Progenitor cell of endocrine pancreas (in vitro differentiated cells): ENCODE data around the gene GTF3C1. TPM values are rescaled to one million over a fixed set of nuclear protein-coding genes. Genes with fewer than 3 reads are reported as not detected.
A peak's percentile ranks its signal among the peaks of the same experiment; 100 is the strongest.

Experiments used
- DNase-seq: peaks from one replicate; pipeline ENCODE4 v3.0.0; 2021; ENCODE audit warnings: low spot score; ENCODE audit not compliant: unreplicated experiment
- H3K27ac Mint-ChIP-seq: 2 replicates; pipeline ENCODE4 v1.8.0; 2021; ENCODE audit warnings: mild to moderate bottlenecking, moderate library complexity, mixed read lengths
- H3K27me3 Mint-ChIP-seq: 2 replicates; pipeline ENCODE4 v1.8.0; 2021; ENCODE audit warnings: mixed read lengths
- H3K36me3 Mint-ChIP-seq: 2 replicates; pipeline ENCODE4 v1.8.0; 2022; ENCODE audit warnings: mixed read lengths; ENCODE audit not compliant: insufficient read depth
- H3K4me1 Mint-ChIP-seq: 2 replicates; pipeline ENCODE4 v1.8.0; 2021; ENCODE audit warnings: low read depth, mixed read lengths
- H3K4me3 Mint-ChIP-seq: 2 replicates; pipeline ENCODE4 v1.8.0; 2021; ENCODE audit warnings: low read depth, mild to moderate bottlenecking, moderate library complexity, mixed read lengths
- H3K9me3 Mint-ChIP-seq: 2 replicates; pipeline ENCODE4 v1.8.0; 2021; ENCODE audit warnings: low read depth, mixed read lengths
- total RNA-seq: library from RNA; stranded (reverse); gene quantifications from 2 replicates; pipeline ENCODE4 v1.2.1, GENCODE V29; 2021
- TF ChIP-seq, protein P1 (sequence below): fragments of 200-600 bp; sonication (generic); IDR thresholded peaks from one replicate; pipeline ENCODE4 v1.5.0; 2021; ENCODE audit warnings: antibody characterized with exemption, mild to moderate bottlenecking; ENCODE audit not compliant: unreplicated experiment

Gene GTF3C1
- total RNA-seq, 1 donor from 2014 or later = 106 TPM

- Mint-ChIP-seq H3K27ac (peak overlapping the region; percentile 97), H3K27me3 (no peaks in the 10 kb centered on the region), H3K9me3 (no peaks in the 10 kb centered on the region), H3K4me1 (peaks cover 24% of the 10 kb centered on the region), H3K4me3 (peak overlapping the region; percentile 99), H3K36me3 (peaks cover 6% of the 10 kb centered on the region)
- TF ChIP-seq, protein P1, sequence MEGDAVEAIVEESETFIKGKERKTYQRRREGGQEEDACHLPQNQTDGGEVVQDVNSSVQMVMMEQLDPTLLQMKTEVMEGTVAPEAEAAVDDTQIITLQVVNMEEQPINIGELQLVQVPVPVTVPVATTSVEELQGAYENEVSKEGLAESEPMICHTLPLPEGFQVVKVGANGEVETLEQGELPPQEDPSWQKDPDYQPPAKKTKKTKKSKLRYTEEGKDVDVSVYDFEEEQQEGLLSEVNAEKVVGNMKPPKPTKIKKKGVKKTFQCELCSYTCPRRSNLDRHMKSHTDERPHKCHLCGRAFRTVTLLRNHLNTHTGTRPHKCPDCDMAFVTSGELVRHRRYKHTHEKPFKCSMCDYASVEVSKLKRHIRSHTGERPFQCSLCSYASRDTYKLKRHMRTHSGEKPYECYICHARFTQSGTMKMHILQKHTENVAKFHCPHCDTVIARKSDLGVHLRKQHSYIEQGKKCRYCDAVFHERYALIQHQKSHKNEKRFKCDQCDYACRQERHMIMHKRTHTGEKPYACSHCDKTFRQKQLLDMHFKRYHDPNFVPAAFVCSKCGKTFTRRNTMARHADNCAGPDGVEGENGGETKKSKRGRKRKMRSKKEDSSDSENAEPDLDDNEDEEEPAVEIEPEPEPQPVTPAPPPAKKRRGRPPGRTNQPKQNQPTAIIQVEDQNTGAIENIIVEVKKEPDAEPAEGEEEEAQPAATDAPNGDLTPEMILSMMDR = no peak
- no peak for DNase-seq
Measured at GRCh38 chr16:27550582-27550920, 838 bp upstream of the GTF3C1 start.

DNA sequence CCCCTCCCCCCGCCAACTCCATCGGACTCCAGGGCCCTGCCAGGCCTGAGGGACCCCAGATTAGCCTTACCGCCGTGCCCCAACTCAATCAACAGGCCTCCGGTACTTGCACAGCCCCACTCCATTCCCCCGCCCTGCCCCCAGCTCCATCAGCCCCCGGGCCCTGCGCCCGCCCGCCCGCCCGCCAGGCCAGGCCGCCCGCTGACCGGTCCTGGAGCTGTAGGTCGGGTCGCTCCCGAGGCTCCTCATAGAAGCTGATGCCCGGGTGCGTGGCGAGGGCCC, 308 bp downstream of the GTF3C1 start:
- TF ChIP-seq, protein P1 = no peak
- peak overlapping the region; percentile 97 for H3K27ac Mint-ChIP-seq
- H3K36me3 Mint-ChIP-seq = peaks cover 7% of the 10 kb centered on the region
- no peaks in the 10 kb centered on the region for H3K27me3 Mint-ChIP-seq
- H3K4me1 Mint-ChIP-seq = peaks cover 24% of the 10 kb centered on the region
- peak overlapping the region; percentile 99 for H3K4me3 Mint-ChIP-seq
- DNase-seq = no peak
- no peaks in the 10 kb centered on the region for H3K9me3 Mint-ChIP-seq

- peak overlapping the region; percentile 14 for H3K4me3 Mint-ChIP-seq
- H3K36me3 Mint-ChIP-seq = peaks cover 14% of the 10 kb centered on the region
- H3K27ac Mint-ChIP-seq = no peak overlapping the region
- H3K9me3 Mint-ChIP-seq = no peaks in the 10 kb centered on the region
- TF ChIP-seq, protein P1 = no peak
- no peaks in the 10 kb centered on the region for H3K27me3 Mint-ChIP-seq
- DNase-seq = no peak
- peaks cover 24% of the 10 kb centered on the region for H3K4me1 Mint-ChIP-seq
Measured at GRCh38 chr16:27547851-27548250, 1.9 kb downstream of the GTF3C1 start.

- Mint-ChIP-seq H3K27me3 (no peaks in the 10 kb centered on the region), H3K9me3 (no peaks in the 10 kb centered on the region), H3K4me3 (no peak overlapping the region), H3K27ac (peak overlapping the region; percentile 19), H3K4me1 (peaks cover 24% of the 10 kb centered on the region), H3K36me3 (peaks cover 19% of the 10 kb centered on the region)
- TF ChIP-seq, protein P1 = no peak
- no peak for DNase-seq
Measured at GRCh38 chr16:27547134-27547533, 2.6 kb downstream of the GTF3C1 start.

GRCh38 chr16:27544671-27545070, 5.0 kb downstream of the GTF3C1 start:
- TF ChIP-seq, protein P1 = no peak
- Mint-ChIP-seq H3K4me1 (peaks cover 15% of the 10 kb centered on the region), H3K27me3 (no peaks in the 10 kb centered on the region), H3K27ac (no peak overlapping the region), H3K9me3 (peaks cover 3% of the 10 kb centered on the region), H3K36me3 (peaks cover 36% of the 10 kb centered on the region), H3K4me3 (no peak overlapping the region)
- DNase-seq = no peak

- no peak for DNase-seq
- H3K27me3 Mint-ChIP-seq = no peaks in the 10 kb centered on the region
- peaks cover 11% of the 10 kb centered on the region for H3K4me1 Mint-ChIP-seq
- TF ChIP-seq, protein P1 = no peak
- H3K36me3 Mint-ChIP-seq = peaks cover 42% of the 10 kb centered on the region
- H3K9me3 Mint-ChIP-seq = peaks cover 3% of the 10 kb centered on the region
- H3K4me3 Mint-ChIP-seq = no peak overlapping the region
- H3K27ac Mint-ChIP-seq = no peak overlapping the region
Measured at GRCh38 chr16:27543801-27544200, 5.9 kb downstream of the GTF3C1 start.
